ENCODE measurements around the gene ITSN2. TPM values are rescaled to one million over a fixed set of nuclear protein-coding genes. Genes with fewer than 3 reads are reported as not detected.

The ITSN2 gene
- total and polyA plus RNA-seq, 2 experiments from 2014 or later: 20.3 to 34.4 TPM

GRCh38 chr2:24221343-24222050 lies 138.8 kb downstream of the ITSN2 start:
- TF ChIP-seq EZH2 (IDR thresholded peaks at IDR 0.05; ENCODE audit: borderline replicate concordance): no peak
- TF ChIP-seq CTCF (IDR thresholded peaks at IDR 0.05; ENCODE audit: poor library complexity): no peak
- no peak for TF ChIP-seq EZH2phosphoT487 (IDR thresholded peaks at IDR 0.05; ENCODE audit: low read depth, severe bottlenecking, unreplicated experiment)
- Histone ChIP-seq H3K4me1 (ENCODE audit: insufficient read depth) (no peaks in the 10 kb centered on the region), H3K79me2 (no peaks in the 10 kb centered on the region), H3K27ac (no peak overlapping the region), H3K9me3 (ENCODE audit: low read depth) (no peaks in the 10 kb centered on the region), H4K20me1 (ENCODE audit: insufficient read depth, poor library complexity, severe bottlenecking) (no peaks in the 10 kb centered on the region), H3K9me2 (replicated peaks; ENCODE audit: insufficient read depth) (no peaks in the 10 kb centered on the region), H3K36me3 (replicated peaks; ENCODE audit: insufficient read depth, low read depth) (no peaks in the 10 kb centered on the region), H3K4me3 (no peak overlapping the region), H2AFZ (no peak overlapping the region), H3K4me2 (no peak overlapping the region), H3K27me3 (no peaks in the 10 kb centered on the region)
- WGBS (ENCODE audit: low lambda C conversion rate, missing lambda C conversion rate): 92% methylated on average over 6 of the region's 6 CpGs
- DNase-seq (ENCODE audit: low spot score): no peak

- H3K36me3 ChIP-seq (replicated peaks; ENCODE audit: insufficient read depth, low read depth): no peaks in the 10 kb centered on the region
Measured at GRCh38 chr2:24220554-24221291, 139.6 kb downstream of the ITSN2 start.

GRCh38 chr2:24214880-24215279 lies 145.5 kb downstream of the ITSN2 start:
- Histone ChIP-seq H3K4me2 (no peak overlapping the region), H3K79me2 (no peaks in the 10 kb centered on the region), H3K9me3 (ENCODE audit: low read depth) (no peaks in the 10 kb centered on the region), H3K36me3 (replicated peaks; ENCODE audit: insufficient read depth, low read depth) (no peaks in the 10 kb centered on the region), H3K27me3 (no peaks in the 10 kb centered on the region), H3K4me1 (ENCODE audit: insufficient read depth) (no peaks in the 10 kb centered on the region), H3K27ac (no peak overlapping the region), H3K9me2 (replicated peaks; ENCODE audit: insufficient read depth) (no peaks in the 10 kb centered on the region), H3K4me3 (no peak overlapping the region), H4K20me1 (ENCODE audit: insufficient read depth, poor library complexity, severe bottlenecking) (no peaks in the 10 kb centered on the region), H2AFZ (no peak overlapping the region)
- no peak for DNase-seq (ENCODE audit: low spot score)
- TF ChIP-seq EZH2phosphoT487 (IDR thresholded peaks at IDR 0.05; ENCODE audit: low read depth, severe bottlenecking, unreplicated experiment) (no peak), EZH2 (IDR thresholded peaks at IDR 0.05; ENCODE audit: borderline replicate concordance) (no peak), CTCF (IDR thresholded peaks at IDR 0.05; ENCODE audit: poor library complexity) (no peak)
- WGBS (ENCODE audit: low lambda C conversion rate, missing lambda C conversion rate): 97% methylated on average over 3 of the region's 3 CpGs

More at GRCh38 chr2:24220554-24221291, 139.6 kb downstream of the ITSN2 start:
- Histone ChIP-seq H3K9me3 (ENCODE audit: low read depth) (no peaks in the 10 kb centered on the region), H3K27ac (no peak overlapping the region), H2AFZ (no peak overlapping the region), H3K79me2 (no peaks in the 10 kb centered on the region), H3K27me3 (no peaks in the 10 kb centered on the region), H3K4me3 (no peak overlapping the region), H3K4me1 (ENCODE audit: insufficient read depth) (no peaks in the 10 kb centered on the region), H3K9me2 (replicated peaks; ENCODE audit: insufficient read depth) (no peaks in the 10 kb centered on the region), H4K20me1 (ENCODE audit: insufficient read depth, poor library complexity, severe bottlenecking) (no peaks in the 10 kb centered on the region), H3K4me2 (no peak overlapping the region)
- TF ChIP-seq CTCF (IDR thresholded peaks at IDR 0.05; ENCODE audit: poor library complexity): no peak
- no peak for TF ChIP-seq EZH2 (IDR thresholded peaks at IDR 0.05; ENCODE audit: borderline replicate concordance)
- no peak for TF ChIP-seq EZH2phosphoT487 (IDR thresholded peaks at IDR 0.05; ENCODE audit: low read depth, severe bottlenecking, unreplicated experiment)
- no peak for DNase-seq (ENCODE audit: low spot score)
- WGBS (ENCODE audit: low lambda C conversion rate, missing lambda C conversion rate): 95% methylated on average over 20 of the region's 20 CpGs

Measured in hepatocyte (in vitro differentiated cells).